K562 (cell line): ENCODE measurements around the gene AMIGO3. TPM values are rescaled to one million over a fixed set of nuclear protein-coding genes. Genes with fewer than 3 reads are reported as not detected.
A peak's percentile ranks its signal among the peaks of the same experiment; 100 is the strongest.

ENCODE experiments used
- ATAC-seq: fragments of 200-7000 bp; cut with Tn5 transposase; 3 replicates; pipeline ENCODE4 v1.9.1; 2020; ENCODE audit warnings: moderate library complexity
- BruUV-seq: library from RNA; stranded (reverse); fragments of 400-500 nt; replicated peaks from 2 replicates; lab custom pipeline; 2021; lab: Mats Ljungman, UMichigan
- CTCF ChIA-PET: fragments of 300-600 bp; formaldehyde crosslinking; extraction: SDS; loops from one replicate; lab custom pipeline; 2021; ENCODE audit warnings: low intra/inter-chr PET ratio; lab: Yijun Ruan, JAX
- POLR2A ChIA-PET: fragments of 300-600, 350-650 bp; sonication (Branson Sonifier 250); formaldehyde crosslinking; extraction: SDS; loops from one replicate; lab custom pipeline; 2021; ENCODE audit warnings: antibody characterized with exemption, inconsistent platforms; lab: Yijun Ruan, JAX
- DNase-seq, 4 experiments: peaks; one replicate each; pipeline versions ENCODE4 v3.0.0 to v3.0.0-alpha.2; 2011 to 2018; ENCODE audit warnings: low spot score in 3 of 4, mixed read lengths in 3 of 4; ENCODE audit errors: extremely low read depth in 1 of 4
- FAIRE-seq: peaks from 2 replicates; lab custom pipeline; 2011; peaks lifted over from hg19 to GRCh38; lab: Jason Lieb, UNC
- H2AFZ ChIP-seq: 2 replicates; pipeline ENCODE4 v1.6.0; 2011; ENCODE audit warnings: low read depth, low read length, control low read depth, inconsistent platforms
- H3K27ac ChIP-seq: fragments of 200-600 bp; 3 replicates; pipeline ENCODE4 v1.8.0; 2011; ENCODE audit warnings: low read depth, mild to moderate bottlenecking, control low read depth, inconsistent platforms, low read length, moderate library complexity, mixed read lengths; ENCODE audit errors: extremely low read depth
- H3K27me3 ChIP-seq, 2 experiments: fragments of 300-600 bp in 1 of 2; 2 replicates in 1 of 2; 3 replicates in 1 of 2; pipeline versions ENCODE4 v1.6.0 to v1.8.0; 2011; ENCODE audit warnings: inconsistent platforms in 2 of 2, low read length in 2 of 2, mild to moderate bottlenecking in 1 of 2, mixed read lengths in 1 of 2, moderate library complexity in 1 of 2; ENCODE audit not compliant: control insufficient read depth in 2 of 2, insufficient read depth in 2 of 2
- H3K36me3 ChIP-seq: fragments of 300-600 bp; 3 replicates; pipeline ENCODE4 v1.8.0; 2011; ENCODE audit warnings: mild to moderate bottlenecking, low read length, inconsistent platforms; ENCODE audit not compliant: control insufficient read depth, insufficient read depth
- H3K4me1 ChIP-seq, 2 experiments: fragments of 200-600 bp in 1 of 2; replicated peaks in 1 of 2; 2 replicates in 1 of 2; 3 replicates in 1 of 2; pipeline versions ENCODE4 v1.5.1 to v1.8.0; 2011; ENCODE audit warnings: inconsistent platforms in 2 of 2, low read length in 2 of 2, mild to moderate bottlenecking in 1 of 2, mixed read lengths in 1 of 2, moderate library complexity in 1 of 2; ENCODE audit not compliant: control insufficient read depth in 2 of 2, insufficient read depth in 2 of 2
- H3K4me2 ChIP-seq: 2 replicates; pipeline ENCODE4 v1.6.1; 2011; ENCODE audit warnings: low read length, control low read depth, inconsistent platforms, mixed read lengths; ENCODE audit not compliant: insufficient read depth
- H3K4me3 ChIP-seq: fragments of 200-600 bp; sonication (generic), shearing (Covaris generic); 2 replicates; pipeline ENCODE4 v1.5.1; 2016; ENCODE audit warnings: control low read depth, inconsistent platforms
- H3K79me2 ChIP-seq: fragments of 200-600 bp; 3 replicates; pipeline ENCODE4 v1.8.0; 2011; ENCODE audit warnings: low read length, inconsistent platforms; ENCODE audit not compliant: control insufficient read depth, insufficient read depth
- H3K9ac ChIP-seq, 2 experiments: 2 replicates each; pipeline versions ENCODE4 v1.6.0 to v1.6.1; 2011; ENCODE audit warnings: low read depth in 2 of 2, low read length in 2 of 2, control low read depth in 1 of 2, inconsistent platforms in 1 of 2, mild to moderate bottlenecking in 1 of 2, mixed read lengths in 1 of 2; ENCODE audit not compliant: insufficient read depth in 1 of 2
- H3K9me1 ChIP-seq: one replicate; pipeline ENCODE4 v1.6.0; 2011; ENCODE audit warnings: inconsistent platforms, mild to moderate bottlenecking, low read length, moderate library complexity; ENCODE audit not compliant: control insufficient read depth, insufficient read depth
- H3K9me3 ChIP-seq: replicated peaks from 2 replicates; pipeline ENCODE4 v1.5.1; 2011; ENCODE audit warnings: low read depth, low read length, inconsistent platforms; ENCODE audit not compliant: control insufficient read depth, insufficient read depth
- H4K20me1 ChIP-seq: replicated peaks from 2 replicates; pipeline ENCODE4 v1.6.1; 2011; ENCODE audit warnings: low read length, inconsistent platforms, mixed read lengths; ENCODE audit not compliant: control insufficient read depth, insufficient read depth
- CC2D1A ChIP-seq: fragments of 450-650 bp; IDR thresholded peaks from 2 replicates; pipeline ENCODE4 v1.6.1; 2017; ENCODE audit warnings: mild to moderate bottlenecking
- CHCHD3 ChIP-seq: fragments of 250-450 bp; sonication (Bioruptor Pico); IDR thresholded peaks from 2 replicates; pipeline ENCODE4 v2.1.2; 2022; ENCODE audit warnings: mild to moderate bottlenecking
- COPS2 ChIP-seq: fragments of 450-650 bp; conservative IDR thresholded peaks from 2 replicates; pipeline ENCODE4 v1.6.1; 2016; ENCODE audit warnings: mild to moderate bottlenecking, moderate library complexity
- FOXA3 ChIP-seq, 2 experiments: fragments of 450-650 bp in 1 of 2; sonication (generic) in 1 of 2; formaldehyde crosslinking; IDR thresholded peaks in 1 of 2; conservative IDR thresholded peaks in 1 of 2; 2 replicates each; pipeline versions ENCODE4 v1.4.0 to v1.8.0; 2020 to 2022; ENCODE audit warnings: mild to moderate bottlenecking in 2 of 2, missing genetic modification reagents in 1 of 2
- GTF2A2 ChIP-seq: IDR thresholded peaks from 2 replicates; pipeline ENCODE4 v1.6.1; 2016; ENCODE audit warnings: mild to moderate bottlenecking, missing genetic modification characterization, missing compliant biosample characterization
- KLF16 ChIP-seq: IDR thresholded peaks from 2 replicates; pipeline ENCODE4 v1.6.1; 2016; ENCODE audit warnings: antibody characterized with exemption
- PHF21A ChIP-seq: fragments of 450-650 bp; IDR thresholded peaks from 2 replicates; pipeline ENCODE4 v1.6.1; 2017; ENCODE audit warnings: low read depth, borderline replicate concordance
- POU5F1 ChIP-seq: fragments of 150-350 bp; IDR thresholded peaks from 2 replicates; pipeline ENCODE4 v1.6.1; 2014; ENCODE audit warnings: borderline replicate concordance, low read length, low read depth, mild to moderate bottlenecking; ENCODE audit not compliant: partially characterized antibody
- PTBP1 ChIP-seq: fragments of 200-400 bp; formaldehyde crosslinking; IDR thresholded peaks from 2 replicates; pipeline ENCODE4 v1.6.1; 2017; ENCODE audit warnings: low read depth, low read length
- ZNF696 ChIP-seq: fragments of 250-450 bp; sonication (Bioruptor Pico); conservative IDR thresholded peaks from 2 replicates; pipeline ENCODE4 v1.4.0; 2020; ENCODE audit warnings: mild to moderate bottlenecking, moderate library complexity
- WGBS: fragments of 100-300 bp; shearing (Covaris generic); methylation state at CpG from one replicate; pipeline ENCODE4 v1.1.6; 2016; ENCODE audit warnings: low coverage, mixed read lengths; ENCODE audit not compliant: insufficient coverage; ENCODE audit errors: missing lambda C conversion rate; 5-methylcytosine and 5-hydroxymethylcytosine counted together
- in situ Hi-C: fragments of 300-500 bp; cut with MboI; formaldehyde crosslinking; loops from 4 replicates; pipeline ENCODE4 v1.15.0; 2018; ENCODE audit warnings: inconsistent platforms, mixed read lengths
- intact Hi-C: fragments of 100-400 bp; cut with micrococcal nuclease; formaldehyde crosslinking; loops from 2 replicates; pipeline ENCODE4 v1.14.2; 2022
- polyA plus RNA-seq, 8 experiments: library from polyadenylated mRNA; depleted of rRNA in 4 of 8; stranded (reverse) in 5 of 8; unstranded in 3 of 8; fragments of >200 nt; fragmentation: Nextera tagmentation in 2 of 8; fragmentation: Illumina TruSeq in 1 of 8; extraction: Ambion mirVana in 2 of 8; extraction: Trizol in 1 of 8; gene quantifications; 2 replicates each; pipeline versions ENCODE4 v1.2.1 to v1.2.3, GENCODE V29; 2011 to 2014; ENCODE audit warnings: inconsistent platforms in 1 of 8, missing spikeins in 1 of 8
- total RNA-seq, 7 experiments: library from RNA; depleted of rRNA in 6 of 7; stranded (reverse); fragments of >200 nt in 6 of 7; fragmentation: Illumina TruSeq in 2 of 7; extraction: Trizol in 2 of 7; gene quantifications; 2 replicates each; pipeline versions ENCODE4 v1.2.1 to v1.2.3, GENCODE V29; 2011 to 2021; ENCODE audit warnings: low replicate concordance in 1 of 7
- TF ChIP-seq, protein P1 (sequence below): sonication (generic); IDR thresholded peaks from 2 replicates; pipeline ENCODE4 v1.6.1; 2016
- TF ChIP-seq, protein P2 (sequence below): IDR thresholded peaks from 2 replicates; pipeline ENCODE4 v1.6.1; 2011; ENCODE audit warnings: borderline replicate concordance, low read depth, mild to moderate bottlenecking, moderate library complexity, low read length; ENCODE audit not compliant: insufficient read depth, poor library complexity, severe bottlenecking
- TF ChIP-seq, protein P3 (sequence below): sonication (generic); formaldehyde crosslinking; IDR thresholded peaks from 2 replicates; pipeline ENCODE4 v1.8.1; 2023; ENCODE audit warnings: mild to moderate bottlenecking, missing genetic modification reagents

AMIGO3 gene
- total and polyA plus RNA-seq, 9 of the 15 experiments (the other 6 are each of a cell fraction or from before 2014, with no cell fraction given): 0.13 to 2.8 (median 0.44) TPM; not detected in 4

DNA sequence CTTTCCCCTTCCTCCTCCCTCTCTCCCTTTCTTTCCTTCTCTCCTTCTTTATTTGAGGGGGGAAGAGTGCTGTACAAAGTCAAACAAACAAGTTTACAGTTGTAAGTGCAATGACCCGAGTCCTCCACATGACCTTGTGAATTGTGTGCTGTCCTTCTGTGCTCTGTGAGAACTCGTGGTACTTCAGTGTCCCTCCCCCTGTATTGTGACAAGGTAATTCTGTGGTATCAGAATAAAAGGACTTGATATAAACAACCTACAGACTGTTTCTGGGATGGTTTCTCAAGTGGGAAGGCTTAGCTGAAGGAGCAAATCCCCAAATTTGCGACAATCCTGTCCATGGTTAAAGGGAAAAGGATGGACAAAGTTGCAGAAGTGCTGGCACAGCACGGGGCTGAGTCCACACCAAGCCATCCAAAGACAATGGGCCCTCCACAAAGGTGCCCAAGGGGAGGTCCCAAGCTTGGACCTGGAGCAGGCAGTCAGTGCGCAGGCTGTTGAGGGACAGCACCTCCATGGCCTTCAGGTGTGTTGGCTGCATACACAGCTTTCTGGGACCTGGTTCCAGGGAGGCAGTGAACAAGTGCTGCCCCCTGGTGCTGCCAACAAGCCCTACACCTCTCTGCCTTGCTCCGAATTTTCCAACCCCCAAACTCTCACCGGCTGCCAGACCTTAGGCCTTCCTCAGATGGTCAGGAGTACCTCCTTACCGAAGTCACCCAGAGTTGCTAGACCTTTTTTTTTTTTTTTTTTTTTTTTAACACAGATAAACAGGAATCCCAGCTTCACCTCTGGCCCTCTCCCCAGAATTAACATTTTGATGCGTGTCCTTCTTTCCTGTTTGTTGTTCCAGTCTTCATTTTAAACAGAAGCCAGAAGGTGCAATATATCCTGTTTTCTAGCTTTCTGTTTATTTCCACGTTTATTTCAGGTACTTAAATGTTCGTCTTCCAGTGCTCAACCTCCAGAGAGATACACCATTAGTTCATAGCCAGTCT is 47.9 kb downstream of the AMIGO3 start (continued):
- TF ChIP-seq, protein P1, sequence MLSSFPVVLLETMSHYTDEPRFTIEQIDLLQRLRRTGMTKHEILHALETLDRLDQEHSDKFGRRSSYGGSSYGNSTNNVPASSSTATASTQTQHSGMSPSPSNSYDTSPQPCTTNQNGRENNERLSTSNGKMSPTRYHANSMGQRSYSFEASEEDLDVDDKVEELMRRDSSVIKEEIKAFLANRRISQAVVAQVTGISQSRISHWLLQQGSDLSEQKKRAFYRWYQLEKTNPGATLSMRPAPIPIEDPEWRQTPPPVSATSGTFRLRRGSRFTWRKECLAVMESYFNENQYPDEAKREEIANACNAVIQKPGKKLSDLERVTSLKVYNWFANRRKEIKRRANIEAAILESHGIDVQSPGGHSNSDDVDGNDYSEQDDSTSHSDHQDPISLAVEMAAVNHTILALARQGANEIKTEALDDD: no peak
- peak; percentile 54; the same call in 1 of the 2 replicates for TF ChIP-seq CC2D1A

DNA sequence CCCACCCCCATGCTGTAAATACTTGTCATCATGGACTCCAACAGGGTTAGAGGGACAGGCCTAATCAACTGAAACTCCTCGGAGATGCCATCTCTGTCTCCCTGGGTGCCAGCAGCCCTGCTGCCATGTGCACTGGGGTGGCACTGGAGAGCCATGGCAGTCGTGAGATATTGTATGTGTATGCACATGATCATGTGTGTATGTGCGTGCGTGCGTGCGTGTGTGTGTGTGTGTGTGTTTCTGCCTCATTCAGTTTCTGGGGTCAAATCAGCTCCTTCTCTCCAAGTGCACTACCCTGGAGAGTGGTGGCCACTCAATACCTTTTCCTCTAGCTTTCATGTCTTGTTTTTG is 48.6 kb downstream of the AMIGO3 start:
- BruUV-seq: no TSS peak
- TF ChIP-seq FOXA3 (CRISPR knock-in tag; conservative IDR thresholded peaks at IDR 0.05 in 1 of 2, IDR thresholded peaks at IDR 0.05 in 1 of 2) (no peak), PTBP1 (no peak), KLF16 (no peak), ZNF696 (CRISPR knock-in tag) (no peak), CHCHD3 (CRISPR knock-in tag) (no peak), POU5F1 (no peak), COPS2 (no peak), PHF21A (no peak), GTF2A2 (tag) (no peak)
- TF ChIP-seq, protein P2, sequence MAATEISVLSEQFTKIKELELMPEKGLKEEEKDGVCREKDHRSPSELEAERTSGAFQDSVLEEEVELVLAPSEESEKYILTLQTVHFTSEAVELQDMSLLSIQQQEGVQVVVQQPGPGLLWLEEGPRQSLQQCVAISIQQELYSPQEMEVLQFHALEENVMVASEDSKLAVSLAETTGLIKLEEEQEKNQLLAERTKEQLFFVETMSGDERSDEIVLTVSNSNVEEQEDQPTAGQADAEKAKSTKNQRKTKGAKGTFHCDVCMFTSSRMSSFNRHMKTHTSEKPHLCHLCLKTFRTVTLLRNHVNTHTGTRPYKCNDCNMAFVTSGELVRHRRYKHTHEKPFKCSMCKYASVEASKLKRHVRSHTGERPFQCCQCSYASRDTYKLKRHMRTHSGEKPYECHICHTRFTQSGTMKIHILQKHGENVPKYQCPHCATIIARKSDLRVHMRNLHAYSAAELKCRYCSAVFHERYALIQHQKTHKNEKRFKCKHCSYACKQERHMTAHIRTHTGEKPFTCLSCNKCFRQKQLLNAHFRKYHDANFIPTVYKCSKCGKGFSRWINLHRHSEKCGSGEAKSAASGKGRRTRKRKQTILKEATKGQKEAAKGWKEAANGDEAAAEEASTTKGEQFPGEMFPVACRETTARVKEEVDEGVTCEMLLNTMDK: no peak
- TF ChIP-seq, protein P3, sequence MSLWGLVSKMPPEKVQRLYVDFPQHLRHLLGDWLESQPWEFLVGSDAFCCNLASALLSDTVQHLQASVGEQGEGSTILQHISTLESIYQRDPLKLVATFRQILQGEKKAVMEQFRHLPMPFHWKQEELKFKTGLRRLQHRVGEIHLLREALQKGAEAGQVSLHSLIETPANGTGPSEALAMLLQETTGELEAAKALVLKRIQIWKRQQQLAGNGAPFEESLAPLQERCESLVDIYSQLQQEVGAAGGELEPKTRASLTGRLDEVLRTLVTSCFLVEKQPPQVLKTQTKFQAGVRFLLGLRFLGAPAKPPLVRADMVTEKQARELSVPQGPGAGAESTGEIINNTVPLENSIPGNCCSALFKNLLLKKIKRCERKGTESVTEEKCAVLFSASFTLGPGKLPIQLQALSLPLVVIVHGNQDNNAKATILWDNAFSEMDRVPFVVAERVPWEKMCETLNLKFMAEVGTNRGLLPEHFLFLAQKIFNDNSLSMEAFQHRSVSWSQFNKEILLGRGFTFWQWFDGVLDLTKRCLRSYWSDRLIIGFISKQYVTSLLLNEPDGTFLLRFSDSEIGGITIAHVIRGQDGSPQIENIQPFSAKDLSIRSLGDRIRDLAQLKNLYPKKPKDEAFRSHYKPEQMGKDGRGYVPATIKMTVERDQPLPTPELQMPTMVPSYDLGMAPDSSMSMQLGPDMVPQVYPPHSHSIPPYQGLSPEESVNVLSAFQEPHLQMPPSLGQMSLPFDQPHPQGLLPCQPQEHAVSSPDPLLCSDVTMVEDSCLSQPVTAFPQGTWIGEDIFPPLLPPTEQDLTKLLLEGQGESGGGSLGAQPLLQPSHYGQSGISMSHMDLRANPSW: no peak
- peak overlapping the region in 1 of 2 experiments; percentile 45; a peak in 1 of 4 replicates for H3K9ac ChIP-seq
- no peak overlapping the region for H3K4me2 ChIP-seq
- peaks cover 2% of the 10 kb centered on the region for H3K9me1 ChIP-seq
- no peak for DNase-seq
- H3K9me3 ChIP-seq: no peaks in the 10 kb centered on the region
- no peak overlapping the region for H2AFZ ChIP-seq
- ATAC-seq: no peak
- ChIA-PET POLR2A (no interaction called here), CTCF (interaction anchor here (0.6 to 1.9 kb wide), 4 partner anchors 61 to 1092 kb away, joined by 3 to 21 read pairs (median 4); no protein-coding TSS in a partner anchor)
- intact Hi-C loops: loop anchor here (1.0 to 5.0 kb wide), 3 partner anchors 104 to 217 kb away; no protein-coding TSS in a partner anchor
- peaks cover 25% of the 10 kb centered on the region for H3K79me2 ChIP-seq
- no peaks in the 10 kb centered on the region for H3K27me3 ChIP-seq
- H3K36me3 ChIP-seq: peaks cover 10% of the 10 kb centered on the region; the same call in 2 of the 3 replicates
- in situ Hi-C loops: loop anchor here (5.0 kb wide), 1 partner anchor 129 kb away; no protein-coding TSS in a partner anchor
- no peak overlapping the region for H3K4me3 ChIP-seq
- no peak for FAIRE-seq
- H4K20me1 ChIP-seq: no peaks in the 10 kb centered on the region; the same call in 1 of the 2 replicates
- no peak overlapping the region for H3K27ac ChIP-seq
- peaks cover 17 to 36% of the 10 kb centered on the region in 2 experiments; a peak in 4 of 5 replicates for H3K4me1 ChIP-seq
- 62% methylated on average over 3 of the region's 6 CpGs for WGBS
